WTC11 (cell line): ENCODE data around the gene MAML2.

Experiments
- FOXK1 ChIP-seq: sonication (generic); formaldehyde crosslinking; IDR thresholded peaks from 2 replicates; pipeline ENCODE4 v1.8.0; 2022; ENCODE audit warnings: mild to moderate bottlenecking, moderate library complexity, missing genetic modification reagents
- JUN ChIP-seq: sonication (generic); formaldehyde crosslinking; IDR thresholded peaks from 2 replicates; pipeline ENCODE4 v1.8.0; 2023; ENCODE audit warnings: mild to moderate bottlenecking, missing genetic modification reagents
- MXD4 ChIP-seq: fragments of 250-450 bp; sonication (Bioruptor Pico); IDR thresholded peaks from 2 replicates; pipeline ENCODE4 v1.8.0; 2021; ENCODE audit warnings: mild to moderate bottlenecking, moderate library complexity, borderline replicate concordance
- SP1 ChIP-seq: sonication (generic); formaldehyde crosslinking; conservative IDR thresholded peaks from 2 replicates; pipeline ENCODE4 v1.8.1; 2022; ENCODE audit warnings: missing genetic modification reagents
- TEAD1 ChIP-seq: sonication (generic); formaldehyde crosslinking; IDR thresholded peaks from 2 replicates; pipeline ENCODE4 v1.8.0; 2022; ENCODE audit warnings: mild to moderate bottlenecking, missing genetic modification reagents
- ZNF121 ChIP-seq: sonication (generic); formaldehyde crosslinking; IDR thresholded peaks from 2 replicates; pipeline ENCODE4 v1.8.0; 2023; ENCODE audit warnings: missing genetic modification reagents
- ZNF219 ChIP-seq: sonication (generic); formaldehyde crosslinking; IDR thresholded peaks from 2 replicates; pipeline ENCODE4 v1.8.0; 2023; ENCODE audit warnings: missing genetic modification reagents, mild to moderate bottlenecking, borderline replicate concordance
- ZNF317 ChIP-seq: sonication (generic); formaldehyde crosslinking; IDR thresholded peaks from 2 replicates; pipeline ENCODE4 v1.8.1; 2023; ENCODE audit warnings: low read depth, mild to moderate bottlenecking, moderate library complexity, missing genetic modification reagents, borderline replicate concordance
- TF ChIP-seq, protein P1 (sequence below): fragments of 200-600 bp; IDR thresholded peaks from 2 replicates; pipeline ENCODE4 v1.8.0; 2022; ENCODE audit warnings: antibody characterized with exemption
- TF ChIP-seq, protein P2 (sequence below): sonication (generic); formaldehyde crosslinking; IDR thresholded peaks from 2 replicates; pipeline ENCODE4 v1.8.1; 2023; ENCODE audit warnings: mild to moderate bottlenecking, missing genetic modification reagents, moderate library complexity
- TF ChIP-seq, protein P3 (sequence below): sonication (generic); formaldehyde crosslinking; IDR thresholded peaks from 2 replicates; pipeline ENCODE4 v1.8.0; 2022; ENCODE audit warnings: mild to moderate bottlenecking, missing genetic modification reagents

DNA sequence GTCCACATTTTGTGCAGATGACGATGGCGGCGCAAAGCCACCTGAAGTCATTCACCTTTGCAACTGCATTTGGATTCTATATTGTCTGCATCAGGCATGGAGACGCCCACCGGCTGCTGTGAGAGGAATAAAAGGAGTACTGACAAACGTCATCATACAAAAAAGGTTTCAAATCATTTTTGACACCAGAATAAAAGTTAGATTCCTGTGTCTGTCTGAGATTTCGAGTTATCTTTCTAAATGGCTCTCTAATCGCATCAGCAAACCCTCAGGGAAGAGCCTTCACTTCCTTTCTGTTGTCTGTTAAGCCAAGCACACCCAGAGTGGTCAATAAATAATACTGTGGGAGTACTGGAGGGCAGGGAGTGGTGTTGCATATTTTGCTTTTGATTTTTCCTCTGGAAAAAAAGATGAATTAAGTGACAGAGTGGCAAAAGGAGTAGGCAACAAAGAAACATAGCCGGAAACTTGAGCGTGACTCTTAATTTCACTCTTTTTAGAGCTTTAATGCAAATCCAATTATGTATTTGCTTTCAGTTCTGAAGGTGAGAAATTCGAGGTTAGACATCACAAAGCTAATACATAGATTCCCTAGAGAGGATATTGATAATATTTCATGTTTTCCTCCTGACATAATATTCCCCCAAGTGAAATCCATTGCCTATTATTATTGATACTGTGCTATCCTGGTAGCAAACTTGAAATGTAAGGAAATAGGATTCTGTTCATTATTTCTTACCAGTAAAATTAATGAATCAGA is 268.3 kb downstream of the MAML2 start:
- TF ChIP-seq, protein P1, sequence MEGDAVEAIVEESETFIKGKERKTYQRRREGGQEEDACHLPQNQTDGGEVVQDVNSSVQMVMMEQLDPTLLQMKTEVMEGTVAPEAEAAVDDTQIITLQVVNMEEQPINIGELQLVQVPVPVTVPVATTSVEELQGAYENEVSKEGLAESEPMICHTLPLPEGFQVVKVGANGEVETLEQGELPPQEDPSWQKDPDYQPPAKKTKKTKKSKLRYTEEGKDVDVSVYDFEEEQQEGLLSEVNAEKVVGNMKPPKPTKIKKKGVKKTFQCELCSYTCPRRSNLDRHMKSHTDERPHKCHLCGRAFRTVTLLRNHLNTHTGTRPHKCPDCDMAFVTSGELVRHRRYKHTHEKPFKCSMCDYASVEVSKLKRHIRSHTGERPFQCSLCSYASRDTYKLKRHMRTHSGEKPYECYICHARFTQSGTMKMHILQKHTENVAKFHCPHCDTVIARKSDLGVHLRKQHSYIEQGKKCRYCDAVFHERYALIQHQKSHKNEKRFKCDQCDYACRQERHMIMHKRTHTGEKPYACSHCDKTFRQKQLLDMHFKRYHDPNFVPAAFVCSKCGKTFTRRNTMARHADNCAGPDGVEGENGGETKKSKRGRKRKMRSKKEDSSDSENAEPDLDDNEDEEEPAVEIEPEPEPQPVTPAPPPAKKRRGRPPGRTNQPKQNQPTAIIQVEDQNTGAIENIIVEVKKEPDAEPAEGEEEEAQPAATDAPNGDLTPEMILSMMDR: no peak
- TF ChIP-seq, protein P2, sequence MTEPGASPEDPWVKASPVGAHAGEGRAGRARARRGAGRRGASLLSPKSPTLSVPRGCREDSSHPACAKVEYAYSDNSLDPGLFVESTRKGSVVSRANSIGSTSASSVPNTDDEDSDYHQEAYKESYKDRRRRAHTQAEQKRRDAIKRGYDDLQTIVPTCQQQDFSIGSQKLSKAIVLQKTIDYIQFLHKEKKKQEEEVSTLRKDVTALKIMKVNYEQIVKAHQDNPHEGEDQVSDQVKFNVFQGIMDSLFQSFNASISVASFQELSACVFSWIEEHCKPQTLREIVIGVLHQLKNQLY (CRISPR knock-in tag): no peak
- TF ChIP-seq, protein P3, sequence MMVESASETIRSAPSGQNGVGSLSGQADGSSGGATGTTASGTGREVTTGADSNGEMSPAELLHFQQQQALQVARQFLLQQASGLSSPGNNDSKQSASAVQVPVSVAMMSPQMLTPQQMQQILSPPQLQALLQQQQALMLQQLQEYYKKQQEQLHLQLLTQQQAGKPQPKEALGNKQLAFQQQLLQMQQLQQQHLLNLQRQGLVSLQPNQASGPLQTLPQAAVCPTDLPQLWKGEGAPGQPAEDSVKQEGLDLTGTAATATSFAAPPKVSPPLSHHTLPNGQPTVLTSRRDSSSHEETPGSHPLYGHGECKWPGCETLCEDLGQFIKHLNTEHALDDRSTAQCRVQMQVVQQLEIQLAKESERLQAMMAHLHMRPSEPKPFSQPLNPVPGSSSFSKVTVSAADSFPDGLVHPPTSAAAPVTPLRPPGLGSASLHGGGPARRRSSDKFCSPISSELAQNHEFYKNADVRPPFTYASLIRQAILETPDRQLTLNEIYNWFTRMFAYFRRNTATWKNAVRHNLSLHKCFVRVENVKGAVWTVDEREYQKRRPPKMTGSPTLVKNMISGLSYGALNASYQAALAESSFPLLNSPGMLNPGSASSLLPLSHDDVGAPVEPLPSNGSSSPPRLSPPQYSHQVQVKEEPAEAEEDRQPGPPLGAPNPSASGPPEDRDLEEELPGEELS (CRISPR knock-in tag): no peak
- TF ChIP-seq TEAD1 (CRISPR knock-in tag) (no peak), ZNF121 (CRISPR knock-in tag) (no peak), FOXK1 (no peak), SP1 (CRISPR knock-in tag) (no peak), ZNF219 (CRISPR knock-in tag) (no peak), ZNF317 (CRISPR knock-in tag) (no peak), JUN (no peak), MXD4 (CRISPR knock-in tag) (no peak)
